AG09319 (cell line): Measurements from ENCODE around the gene FOXL3.

Experiments
- DNase-seq: peaks from one replicate; pipeline ENCODE4 v3.0.0-alpha.2; 2010; ENCODE audit warnings: low read depth; ENCODE audit errors: extremely low read depth
- TF ChIP-seq, protein P1 (sequence below): IDR thresholded peaks from 2 replicates; pipeline ENCODE4 v1.5.1; 2011; ENCODE audit warnings: low read depth, mild to moderate bottlenecking, inconsistent platforms, low read length, moderate library complexity

Gene FOXL3

DNA sequence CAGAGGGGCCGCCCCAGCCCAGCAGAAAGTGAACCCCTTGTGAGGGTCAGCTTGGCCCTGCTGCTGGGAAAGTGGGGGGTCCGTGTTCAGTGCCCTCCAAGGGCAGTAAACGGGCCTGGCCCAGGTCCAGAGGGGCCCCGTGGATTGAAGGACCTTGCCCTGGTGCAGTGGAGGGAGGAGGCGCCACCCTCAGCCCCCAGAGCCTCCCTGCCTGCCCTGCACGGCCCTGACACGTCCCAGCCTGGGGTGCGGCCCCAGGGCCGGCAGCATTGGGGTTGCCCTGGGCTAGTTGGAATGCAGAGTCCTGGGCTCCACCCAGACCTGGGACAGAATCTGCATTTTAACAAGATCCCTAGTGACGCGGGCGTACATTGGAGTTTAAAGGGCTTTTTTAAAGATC is 42.8 kb upstream of the FOXL3 start:
- DNase-seq: no peak
- TF ChIP-seq, protein P1, sequence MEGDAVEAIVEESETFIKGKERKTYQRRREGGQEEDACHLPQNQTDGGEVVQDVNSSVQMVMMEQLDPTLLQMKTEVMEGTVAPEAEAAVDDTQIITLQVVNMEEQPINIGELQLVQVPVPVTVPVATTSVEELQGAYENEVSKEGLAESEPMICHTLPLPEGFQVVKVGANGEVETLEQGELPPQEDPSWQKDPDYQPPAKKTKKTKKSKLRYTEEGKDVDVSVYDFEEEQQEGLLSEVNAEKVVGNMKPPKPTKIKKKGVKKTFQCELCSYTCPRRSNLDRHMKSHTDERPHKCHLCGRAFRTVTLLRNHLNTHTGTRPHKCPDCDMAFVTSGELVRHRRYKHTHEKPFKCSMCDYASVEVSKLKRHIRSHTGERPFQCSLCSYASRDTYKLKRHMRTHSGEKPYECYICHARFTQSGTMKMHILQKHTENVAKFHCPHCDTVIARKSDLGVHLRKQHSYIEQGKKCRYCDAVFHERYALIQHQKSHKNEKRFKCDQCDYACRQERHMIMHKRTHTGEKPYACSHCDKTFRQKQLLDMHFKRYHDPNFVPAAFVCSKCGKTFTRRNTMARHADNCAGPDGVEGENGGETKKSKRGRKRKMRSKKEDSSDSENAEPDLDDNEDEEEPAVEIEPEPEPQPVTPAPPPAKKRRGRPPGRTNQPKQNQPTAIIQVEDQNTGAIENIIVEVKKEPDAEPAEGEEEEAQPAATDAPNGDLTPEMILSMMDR: no peak

DNA sequence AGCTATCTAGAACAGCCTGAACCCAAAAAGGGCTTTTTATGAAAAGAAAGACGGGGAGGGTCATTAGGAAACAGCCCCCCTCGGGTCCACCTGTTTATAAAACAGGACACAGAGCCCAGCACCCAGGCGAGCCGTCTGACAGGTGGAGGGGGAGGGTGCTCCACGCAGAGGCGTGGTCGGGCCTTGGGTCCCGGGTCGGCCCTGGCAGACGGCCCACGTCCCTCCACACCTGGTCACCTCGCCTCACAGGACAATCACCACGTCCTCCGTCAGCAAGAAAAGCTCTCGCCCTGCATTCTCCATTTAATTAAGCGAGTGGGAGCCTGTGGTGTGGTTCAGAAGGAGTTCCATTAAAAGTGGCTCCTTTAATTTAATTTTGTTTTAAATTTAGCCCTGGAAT is 42.3 kb upstream of the FOXL3 start:
- no peak for DNase-seq
- TF ChIP-seq, protein P1: no peak

DNA sequence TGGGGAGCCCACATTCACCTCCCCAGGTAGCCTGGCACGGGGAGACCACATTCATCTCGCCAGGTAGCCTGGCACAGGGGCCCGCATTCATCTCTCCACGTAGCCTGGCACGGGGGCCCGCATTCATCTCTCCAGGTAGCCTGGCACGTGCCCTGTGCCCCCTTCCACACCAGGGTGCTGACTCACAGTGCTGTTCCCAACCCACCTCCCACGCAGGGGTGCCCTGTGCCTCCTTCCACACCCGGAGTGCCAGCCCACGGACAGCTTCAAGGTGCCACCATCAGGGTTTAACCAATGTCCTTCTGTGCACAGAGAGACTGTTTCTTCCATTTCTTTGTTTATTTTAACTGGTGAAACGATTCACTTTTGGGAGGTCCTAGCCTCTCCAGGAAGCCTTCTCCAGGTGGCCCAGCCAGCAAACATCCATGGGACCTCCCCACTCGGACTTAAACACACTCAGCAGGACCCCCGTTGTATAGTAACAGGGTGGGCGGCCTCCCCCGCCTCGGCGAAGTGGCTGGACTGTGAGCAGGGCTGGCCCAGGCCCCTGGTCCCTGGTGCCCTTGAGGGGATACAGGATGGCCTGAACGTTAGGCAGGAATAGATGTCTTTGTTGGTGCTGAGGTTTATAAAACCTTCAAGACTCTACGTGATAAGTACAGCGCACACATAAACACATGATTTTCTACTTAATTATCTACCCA is 41.1 kb upstream of the FOXL3 start:
- no peak for DNase-seq
- TF ChIP-seq, protein P1: no peak

DNA sequence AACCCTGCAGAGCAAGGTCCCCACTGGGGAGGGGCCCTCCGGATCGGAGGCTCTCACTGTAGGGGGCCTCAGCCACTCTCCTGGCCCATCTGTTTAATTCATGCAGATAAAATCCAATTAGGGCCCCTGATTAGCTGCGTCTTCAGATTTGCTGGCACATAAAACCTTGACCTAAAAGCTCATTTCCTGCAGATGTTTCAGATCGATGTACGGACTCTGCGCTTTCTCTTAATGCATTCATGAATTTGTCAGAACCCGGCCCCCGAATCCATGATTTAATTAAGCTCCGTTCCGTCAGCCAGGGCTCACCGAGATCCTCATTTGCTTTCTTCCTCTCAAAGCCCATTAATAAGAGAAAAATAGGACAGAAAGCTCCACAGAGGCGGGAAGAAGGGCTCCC is 40.0 kb upstream of the FOXL3 start:
- TF ChIP-seq, protein P1: no peak
- no peak for DNase-seq

DNA sequence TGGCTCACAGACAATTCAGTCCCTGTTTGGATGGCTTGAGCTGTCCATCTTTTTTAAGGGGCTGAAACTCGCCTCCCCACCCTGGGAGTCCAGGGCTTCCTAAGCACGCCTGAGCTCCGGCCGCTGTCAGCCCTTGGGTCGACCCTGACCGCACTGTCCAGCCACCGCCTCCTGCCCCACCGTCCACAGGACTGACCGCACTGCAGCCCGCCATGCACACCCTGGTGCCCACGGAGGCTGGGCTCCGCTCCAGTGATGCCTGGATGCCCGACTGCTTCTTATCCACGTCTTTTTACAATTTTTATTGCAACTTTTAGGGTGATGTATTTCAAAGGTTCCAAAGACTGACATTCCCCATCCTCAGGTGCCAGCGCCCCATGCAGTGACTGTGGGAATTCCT is 39.4 kb upstream of the FOXL3 start:
- TF ChIP-seq, protein P1: no peak
- no peak for DNase-seq

DNA sequence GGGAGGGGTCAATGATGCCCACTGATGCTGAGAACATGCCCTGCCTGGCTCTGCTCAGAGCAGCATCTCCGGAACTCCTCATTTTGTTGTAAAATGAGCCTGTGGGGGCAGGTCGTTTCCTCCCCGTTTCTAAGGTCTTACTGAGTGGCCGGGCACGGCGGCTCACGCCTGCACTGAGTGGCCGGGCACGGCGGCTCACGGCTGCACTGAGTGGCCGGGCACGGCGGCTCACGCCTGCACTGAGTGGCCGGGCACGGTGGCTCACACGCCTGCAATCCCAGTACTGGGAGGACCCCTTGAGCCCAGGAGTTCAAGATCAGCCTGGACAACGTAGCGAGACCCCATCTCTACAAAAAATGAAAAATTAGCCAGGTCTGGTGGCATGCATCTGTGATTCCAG is 39.0 kb upstream of the FOXL3 start:
- no peak for DNase-seq
- TF ChIP-seq, protein P1: no peak

DNA sequence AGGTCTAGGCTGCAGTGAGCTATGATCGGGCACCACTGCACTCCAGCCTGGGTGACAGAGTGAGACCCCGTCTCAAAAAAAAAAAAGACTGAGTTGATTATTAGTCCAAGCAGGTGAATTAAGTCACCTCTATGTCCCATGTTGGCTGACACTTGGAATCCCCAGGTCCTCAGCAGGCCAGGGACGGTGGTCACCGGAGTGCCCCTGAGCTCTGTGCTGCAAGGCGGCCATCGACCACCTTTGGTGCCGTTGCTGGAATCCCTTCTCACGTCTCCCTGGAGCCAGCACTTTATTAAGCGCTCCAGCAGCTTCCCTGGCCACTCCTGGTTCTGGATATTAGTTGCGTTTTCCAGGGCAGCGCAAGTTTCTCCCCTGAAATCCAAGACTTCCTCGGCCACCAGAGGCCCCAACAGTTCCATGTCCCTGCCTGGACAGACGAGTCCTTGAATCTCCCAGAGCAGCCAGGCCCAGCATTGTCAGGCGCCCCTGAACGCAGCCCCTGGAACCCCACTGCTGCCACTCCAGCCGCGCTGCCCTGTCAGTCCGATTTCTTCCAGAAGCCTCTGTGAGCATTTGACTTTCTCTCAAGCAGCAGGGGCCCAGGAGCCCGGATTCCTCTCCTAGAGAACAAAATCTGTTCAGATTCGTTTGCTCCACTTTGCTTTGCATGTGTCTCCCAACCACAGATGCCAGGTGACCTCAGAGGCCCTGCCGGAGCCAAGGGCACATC is 38.4 kb upstream of the FOXL3 start:
- TF ChIP-seq, protein P1: no peak
- no peak for DNase-seq
